GM12801 (cell line): ENCODE measurements around the gene LAMA4.

Source experiments
- TF ChIP-seq, protein P1 (sequence below): IDR thresholded peaks from one replicate; pipeline ENCODE4 v1.5.1; 2011; ENCODE audit warnings: control low read depth; ENCODE audit not compliant: insufficient read length; ENCODE audit errors: extremely low read depth

Gene LAMA4

DNA sequence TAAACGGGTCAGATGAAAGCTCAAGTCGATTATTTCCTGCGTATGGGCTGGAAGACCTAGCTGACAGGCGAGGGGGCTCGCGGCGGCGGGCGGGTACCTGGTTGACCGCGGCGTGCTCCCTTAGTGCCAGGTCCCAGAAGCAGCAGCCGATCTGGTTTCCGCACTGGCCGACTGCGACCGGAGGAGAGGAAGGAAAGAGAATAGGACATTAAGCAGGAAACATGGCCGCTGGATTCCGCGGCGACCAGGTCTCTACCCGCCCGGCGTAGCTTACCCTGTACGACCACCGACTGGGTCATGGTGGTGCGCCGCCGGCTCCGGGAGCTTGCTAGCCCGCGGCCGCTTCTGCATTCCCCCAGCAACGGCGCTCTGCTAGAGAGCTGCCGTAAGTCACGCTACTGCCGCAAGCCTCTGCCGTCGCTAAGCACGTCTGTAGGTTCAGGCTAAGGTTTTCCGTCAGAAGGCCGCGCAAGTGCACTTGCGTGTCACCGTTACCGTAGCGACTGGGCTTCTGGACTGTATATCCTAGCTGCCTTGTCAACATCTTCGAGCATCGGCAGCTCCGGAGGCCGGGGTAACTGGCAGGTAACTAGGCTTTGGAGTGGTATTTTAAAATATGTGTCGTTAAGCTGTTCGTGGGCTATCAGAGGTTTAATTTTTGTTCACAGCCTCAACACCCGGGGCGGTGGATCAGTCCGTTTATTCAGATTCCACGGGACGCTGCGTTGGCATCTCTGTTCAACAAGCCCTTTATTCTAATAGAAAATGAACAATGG is 167.0 kb downstream of the LAMA4 start, which contains the start of the genes FAM229B and TUBE1:
Gene FAM229B, plus strand, starts transcription at position 456 of the 776 bp plus-strand sequence. CDS start 11,693 bp downstream, outside the sequence.
Gene TUBE1, minus strand, starts transcription at position 347 of the 776 bp plus-strand sequence. Its CDS starts 48 bp downstream, at position 299.
- TF ChIP-seq, protein P1, sequence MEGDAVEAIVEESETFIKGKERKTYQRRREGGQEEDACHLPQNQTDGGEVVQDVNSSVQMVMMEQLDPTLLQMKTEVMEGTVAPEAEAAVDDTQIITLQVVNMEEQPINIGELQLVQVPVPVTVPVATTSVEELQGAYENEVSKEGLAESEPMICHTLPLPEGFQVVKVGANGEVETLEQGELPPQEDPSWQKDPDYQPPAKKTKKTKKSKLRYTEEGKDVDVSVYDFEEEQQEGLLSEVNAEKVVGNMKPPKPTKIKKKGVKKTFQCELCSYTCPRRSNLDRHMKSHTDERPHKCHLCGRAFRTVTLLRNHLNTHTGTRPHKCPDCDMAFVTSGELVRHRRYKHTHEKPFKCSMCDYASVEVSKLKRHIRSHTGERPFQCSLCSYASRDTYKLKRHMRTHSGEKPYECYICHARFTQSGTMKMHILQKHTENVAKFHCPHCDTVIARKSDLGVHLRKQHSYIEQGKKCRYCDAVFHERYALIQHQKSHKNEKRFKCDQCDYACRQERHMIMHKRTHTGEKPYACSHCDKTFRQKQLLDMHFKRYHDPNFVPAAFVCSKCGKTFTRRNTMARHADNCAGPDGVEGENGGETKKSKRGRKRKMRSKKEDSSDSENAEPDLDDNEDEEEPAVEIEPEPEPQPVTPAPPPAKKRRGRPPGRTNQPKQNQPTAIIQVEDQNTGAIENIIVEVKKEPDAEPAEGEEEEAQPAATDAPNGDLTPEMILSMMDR: no peak

DNA sequence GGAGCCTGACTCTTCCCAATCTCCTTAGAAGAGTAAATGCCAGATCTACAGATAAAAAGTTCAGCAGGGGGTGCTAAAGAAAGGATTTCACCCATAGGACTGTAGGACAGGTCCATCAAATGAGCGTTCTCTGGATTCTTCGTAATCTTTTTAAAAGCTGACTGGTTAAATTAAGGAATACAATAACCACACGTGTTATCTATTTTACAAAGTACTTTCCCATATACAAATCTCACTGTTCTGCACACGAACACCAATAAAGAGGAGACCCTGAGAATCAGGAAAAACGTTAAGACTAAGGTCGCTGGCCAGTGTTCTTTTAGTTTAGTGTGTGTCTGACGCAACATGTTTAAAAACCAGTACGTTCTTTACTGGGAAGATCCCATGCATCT is 167.6 kb downstream of the LAMA4 start:
- TF ChIP-seq, protein P1: no peak

DNA sequence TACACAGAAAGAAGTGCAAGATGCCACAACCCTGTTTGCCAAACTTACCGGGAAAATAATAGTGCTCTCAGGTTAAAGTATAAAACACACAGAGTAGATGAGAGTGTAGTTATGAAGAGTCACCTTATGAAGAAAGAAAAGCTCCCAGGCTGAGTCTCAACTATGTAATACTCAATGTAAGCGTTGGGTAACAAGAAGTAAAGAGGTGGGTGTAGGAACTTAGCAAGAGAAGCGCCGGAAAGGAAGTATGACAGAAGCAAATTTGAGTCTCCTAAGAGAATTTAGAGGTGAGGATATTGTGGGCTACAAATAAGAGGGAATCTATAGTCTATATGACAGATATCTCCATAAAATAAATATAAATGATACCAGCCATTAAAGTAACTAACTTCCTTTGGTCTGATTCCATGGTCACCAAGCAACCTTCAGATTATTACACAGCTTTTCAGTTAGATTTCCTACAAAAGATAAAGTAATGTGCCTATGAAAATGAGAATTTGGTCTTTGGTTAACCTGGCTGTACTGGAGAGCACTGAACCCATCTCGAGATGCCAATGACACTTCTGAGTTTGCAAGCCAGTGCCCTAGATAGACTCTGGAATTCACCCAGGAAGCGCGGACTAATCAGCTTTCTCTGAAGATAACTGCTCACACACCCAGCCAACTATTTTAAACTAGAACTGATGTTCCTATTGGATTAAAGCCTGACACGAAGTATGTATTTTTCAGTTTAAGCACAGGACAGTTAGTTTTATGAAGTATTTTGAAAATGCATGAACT is 168.9 kb downstream of the LAMA4 start:
- TF ChIP-seq, protein P1: no peak

DNA sequence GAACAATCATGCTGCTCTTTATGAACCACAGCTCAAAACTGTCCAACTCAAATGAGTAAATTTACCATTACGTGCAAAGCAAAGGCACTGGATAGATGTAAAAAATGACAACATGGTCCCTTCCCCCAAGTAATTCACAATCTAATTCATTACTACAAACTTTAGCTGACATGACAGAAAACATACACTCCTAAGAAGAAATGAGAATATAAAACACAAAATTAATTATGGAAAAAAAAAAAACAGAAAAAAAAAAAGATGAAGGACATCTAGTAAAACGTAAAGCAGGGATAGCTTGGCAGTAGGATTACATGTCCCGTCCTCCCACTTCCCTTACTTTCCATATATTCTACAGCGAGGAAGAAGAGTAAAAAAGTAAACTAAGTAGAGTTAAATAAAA is 172.8 kb downstream of the LAMA4 start:
- TF ChIP-seq, protein P1: no peak

DNA sequence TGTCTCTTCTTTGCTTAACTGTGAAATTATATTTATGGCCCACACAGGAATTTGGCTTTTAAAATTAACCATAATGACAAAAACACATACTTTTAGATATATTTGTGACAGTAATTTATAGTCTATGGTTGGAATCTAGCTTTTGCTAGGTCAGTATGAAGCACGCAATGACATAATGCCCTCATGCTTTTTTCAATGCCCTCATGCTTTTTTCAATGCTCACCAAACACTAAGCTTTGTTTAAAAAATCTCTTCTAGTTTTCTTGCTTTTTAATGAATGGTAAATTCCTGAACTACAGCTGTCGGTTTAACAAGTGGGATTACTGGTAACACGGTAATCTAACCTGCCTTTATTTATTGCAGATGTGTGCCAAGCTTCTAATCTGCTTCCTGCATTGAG is 187.8 kb downstream of the LAMA4 start:
- TF ChIP-seq, protein P1: no peak

DNA sequence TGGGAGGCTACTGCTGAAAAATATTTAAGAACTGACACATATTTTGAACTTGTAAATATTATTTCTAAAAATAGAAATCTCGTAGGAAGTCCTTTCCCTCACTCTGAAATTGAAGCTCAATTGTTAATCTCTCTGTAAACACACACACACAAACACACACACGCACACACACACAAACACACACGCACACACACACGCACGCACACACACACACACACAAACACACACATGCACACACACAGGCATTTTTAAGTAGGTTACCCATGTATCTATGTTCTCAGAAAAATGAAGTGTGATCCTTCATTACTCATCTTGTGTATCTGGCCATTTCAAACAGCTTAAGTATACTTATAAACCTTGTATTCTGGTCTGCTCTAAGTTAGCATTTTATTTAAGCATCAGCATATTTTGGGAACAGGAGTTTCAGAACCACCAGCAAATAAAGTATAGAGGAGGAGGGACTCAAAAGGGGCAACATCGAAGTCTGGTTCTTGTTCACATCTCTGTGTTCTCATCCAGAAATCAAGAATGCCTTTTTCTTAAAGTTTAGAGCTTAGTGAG is 188.9 kb downstream of the LAMA4 start:
- TF ChIP-seq, protein P1: no peak

DNA sequence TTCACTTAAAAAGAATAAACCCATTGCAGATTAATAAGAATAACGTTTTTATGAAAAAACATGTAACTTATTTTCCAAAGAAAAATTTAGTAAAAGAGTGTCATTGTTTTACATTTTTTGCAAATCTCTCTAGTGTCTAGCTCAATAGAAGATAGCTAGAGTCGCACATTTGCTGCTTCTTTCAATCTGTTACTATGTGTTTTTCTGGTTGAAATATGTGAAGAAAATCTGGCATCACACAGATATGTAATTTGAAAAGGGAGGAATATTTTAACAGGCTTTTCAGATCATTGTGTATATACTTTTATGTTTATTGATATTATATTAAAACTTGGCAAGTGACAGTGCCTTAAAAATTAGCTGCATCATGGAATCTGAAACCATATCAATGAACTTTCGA is 191.4 kb downstream of the LAMA4 start:
- TF ChIP-seq, protein P1: no peak
